ENCODE results near the gene MTHFD1L.

The MTHFD1L gene

DNA sequence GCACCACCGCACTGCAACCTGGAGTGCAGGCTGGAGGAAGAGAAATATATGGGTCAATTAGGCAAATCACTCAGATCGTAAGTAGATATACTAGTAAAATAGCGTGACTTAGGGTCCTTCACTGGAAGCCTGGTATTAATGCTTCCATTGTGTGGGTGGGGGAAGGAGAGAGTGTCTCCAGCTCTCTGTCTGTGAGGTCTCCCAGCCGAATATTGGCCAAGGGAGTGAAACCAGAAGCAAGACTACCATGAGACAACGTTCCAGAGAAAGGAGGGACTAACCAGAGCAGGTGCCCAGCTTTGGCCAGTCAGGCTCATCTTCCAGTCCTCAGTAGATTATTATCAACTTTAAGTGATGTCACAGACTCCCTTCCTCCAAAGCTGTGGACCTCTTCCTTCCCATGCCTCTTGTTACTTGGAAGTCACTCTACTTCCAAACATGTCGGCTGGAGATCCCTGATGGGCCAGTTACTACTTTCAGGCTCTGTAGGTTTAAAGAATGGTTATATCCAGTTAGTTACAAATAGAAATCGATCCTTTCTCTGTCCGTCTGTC lies 28.8 kb downstream of the MTHFD1L start:
- TF ChIP-seq, protein P1, sequence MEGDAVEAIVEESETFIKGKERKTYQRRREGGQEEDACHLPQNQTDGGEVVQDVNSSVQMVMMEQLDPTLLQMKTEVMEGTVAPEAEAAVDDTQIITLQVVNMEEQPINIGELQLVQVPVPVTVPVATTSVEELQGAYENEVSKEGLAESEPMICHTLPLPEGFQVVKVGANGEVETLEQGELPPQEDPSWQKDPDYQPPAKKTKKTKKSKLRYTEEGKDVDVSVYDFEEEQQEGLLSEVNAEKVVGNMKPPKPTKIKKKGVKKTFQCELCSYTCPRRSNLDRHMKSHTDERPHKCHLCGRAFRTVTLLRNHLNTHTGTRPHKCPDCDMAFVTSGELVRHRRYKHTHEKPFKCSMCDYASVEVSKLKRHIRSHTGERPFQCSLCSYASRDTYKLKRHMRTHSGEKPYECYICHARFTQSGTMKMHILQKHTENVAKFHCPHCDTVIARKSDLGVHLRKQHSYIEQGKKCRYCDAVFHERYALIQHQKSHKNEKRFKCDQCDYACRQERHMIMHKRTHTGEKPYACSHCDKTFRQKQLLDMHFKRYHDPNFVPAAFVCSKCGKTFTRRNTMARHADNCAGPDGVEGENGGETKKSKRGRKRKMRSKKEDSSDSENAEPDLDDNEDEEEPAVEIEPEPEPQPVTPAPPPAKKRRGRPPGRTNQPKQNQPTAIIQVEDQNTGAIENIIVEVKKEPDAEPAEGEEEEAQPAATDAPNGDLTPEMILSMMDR (conservative IDR thresholded peaks at IDR 0.05; ENCODE audit: low read depth, low read length) = no peak
- peak overlapping the region; percentile 89 for H3K4me2 ChIP-seq
- no peaks in the 10 kb centered on the region for H3K36me3 ChIP-seq (ENCODE audit: insufficient read depth)
- peaks cover 68% of the 10 kb centered on the region for H3K4me1 ChIP-seq (ENCODE audit: low read depth, poor library complexity, severe bottlenecking)
- no peaks in the 10 kb centered on the region for H3K27me3 ChIP-seq (ENCODE audit: insufficient read depth, low read depth)
- peak overlapping the region; percentile 72 for H3K27ac ChIP-seq
- H3K79me2 ChIP-seq (ENCODE audit: insufficient read depth, low read depth) = no peaks in the 10 kb centered on the region; the same call in 1 of the 2 replicates
- H3K9ac ChIP-seq = peak overlapping the region; percentile 45; the same call in 1 of the 2 replicates
- 0 out of 2 replicates have a peak, but pooled peaks cover 4% of the 10 kb centered on the region for H4K20me1 ChIP-seq (ENCODE audit: insufficient read depth)
- H3K4me3 ChIP-seq (IDR thresholded peaks at IDR 0.05; ENCODE audit: insufficient read depth, low read depth, low read length) = no peak overlapping the region
- H2AFZ ChIP-seq (ENCODE audit: low read depth) = no peak overlapping the region

DNA sequence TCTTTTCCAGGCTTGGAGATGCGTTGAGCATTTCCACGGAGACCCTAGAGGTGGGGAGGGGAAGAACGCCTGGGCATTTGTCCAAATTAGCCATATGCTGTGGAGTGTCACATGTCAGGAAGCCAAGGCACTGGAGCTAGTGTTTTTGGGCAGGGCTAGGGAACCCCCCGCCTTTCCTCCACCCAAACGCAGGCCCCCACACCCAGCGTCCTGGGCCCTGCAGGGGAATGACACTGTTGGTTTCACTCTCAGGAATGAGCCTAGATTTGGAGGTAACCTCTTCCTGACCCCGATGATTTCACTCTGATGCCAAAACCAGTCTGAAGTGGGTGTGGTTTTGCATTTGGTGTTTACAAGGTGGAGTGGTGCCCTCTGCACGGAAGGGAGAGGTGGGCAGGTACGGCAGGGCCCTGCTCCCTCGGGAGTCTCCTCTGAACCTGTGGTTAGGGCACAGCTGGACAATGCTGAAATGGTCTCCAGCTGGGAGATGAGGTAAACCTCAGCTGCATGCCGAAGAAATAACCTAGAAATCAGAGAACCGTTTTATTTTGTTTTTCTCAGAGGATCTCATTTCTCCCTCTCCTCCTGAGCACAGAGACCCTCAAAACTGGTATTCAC lies 29.5 kb downstream of the MTHFD1L start:
- Histone ChIP-seq H3K27me3 (ENCODE audit: insufficient read depth, low read depth) (no peaks in the 10 kb centered on the region), H3K4me3 (IDR thresholded peaks at IDR 0.05; ENCODE audit: insufficient read depth, low read depth, low read length) (no peak overlapping the region), H2AFZ (ENCODE audit: low read depth) (no peak overlapping the region), H3K27ac (peak overlapping the region; percentile 72), H3K79me2 (ENCODE audit: insufficient read depth, low read depth) (no peaks in the 10 kb centered on the region; the same call in 1 of the 2 replicates), H4K20me1 (ENCODE audit: insufficient read depth) (0 out of 2 replicates have a peak, but pooled peaks cover 4% of the 10 kb centered on the region), H3K4me2 (peak overlapping the region; percentile 89), H3K4me1 (ENCODE audit: low read depth, poor library complexity, severe bottlenecking) (peaks cover 68% of the 10 kb centered on the region), H3K9ac (peak overlapping the region; percentile 45; the same call in 1 of the 2 replicates), H3K36me3 (ENCODE audit: insufficient read depth) (no peaks in the 10 kb centered on the region)
- TF ChIP-seq, protein P1 (conservative IDR thresholded peaks at IDR 0.05; ENCODE audit: low read depth, low read length) = no peak

DNA sequence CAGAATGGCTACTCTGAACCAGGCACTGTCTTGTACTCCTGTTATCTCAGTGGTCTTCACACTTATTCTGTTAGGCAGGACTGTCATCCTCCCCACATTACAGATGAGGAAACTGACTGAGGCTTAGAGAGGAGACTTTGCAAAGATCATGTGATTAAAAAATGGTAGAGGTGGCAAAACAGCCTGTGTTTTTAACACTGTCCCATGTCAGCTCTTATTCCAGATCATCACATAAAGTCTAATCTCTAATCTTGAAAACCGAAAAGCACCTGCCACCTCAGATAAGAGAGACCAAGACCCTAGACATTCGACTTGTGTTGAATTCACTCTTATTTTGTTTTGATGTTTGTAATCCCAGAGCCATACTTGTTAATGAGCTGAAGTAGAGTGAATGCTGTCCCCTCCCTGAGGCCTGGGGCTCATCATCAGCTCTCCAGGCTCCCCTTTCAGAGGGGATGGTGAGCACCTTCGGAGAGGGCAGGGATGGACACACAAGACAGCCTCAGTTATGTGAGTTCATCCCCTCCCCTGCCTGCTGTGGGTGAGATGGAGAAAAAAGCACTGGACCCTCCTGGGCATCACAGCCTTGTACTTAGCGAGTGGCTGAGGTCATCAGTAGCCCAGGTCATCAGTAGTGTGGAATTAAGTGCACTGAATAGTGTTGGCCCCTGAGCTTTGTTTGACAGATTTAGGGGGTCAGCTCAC lies 30.6 kb downstream of the MTHFD1L start:
- no peaks in the 10 kb centered on the region for H3K27me3 ChIP-seq (ENCODE audit: insufficient read depth, low read depth)
- no peaks in the 10 kb centered on the region; the same call in 1 of the 2 replicates for H3K79me2 ChIP-seq (ENCODE audit: insufficient read depth, low read depth)
- H3K9ac ChIP-seq = no peak overlapping the region; the same call in 1 of the 2 replicates
- H4K20me1 ChIP-seq (ENCODE audit: insufficient read depth) = 0 out of 2 replicates have a peak, but pooled peaks cover 4% of the 10 kb centered on the region
- no peak overlapping the region for H3K4me3 ChIP-seq (IDR thresholded peaks at IDR 0.05; ENCODE audit: insufficient read depth, low read depth, low read length)
- peak overlapping the region; percentile 89 for H3K4me2 ChIP-seq
- no peak overlapping the region for H2AFZ ChIP-seq (ENCODE audit: low read depth)
- H3K4me1 ChIP-seq (ENCODE audit: low read depth, poor library complexity, severe bottlenecking) = peaks cover 68% of the 10 kb centered on the region
- peak overlapping the region; percentile 72; the same call in 1 of the 2 replicates for H3K27ac ChIP-seq
- H3K36me3 ChIP-seq (ENCODE audit: insufficient read depth) = no peaks in the 10 kb centered on the region
- TF ChIP-seq, protein P1 (conservative IDR thresholded peaks at IDR 0.05; ENCODE audit: low read depth, low read length) = no peak

DNA sequence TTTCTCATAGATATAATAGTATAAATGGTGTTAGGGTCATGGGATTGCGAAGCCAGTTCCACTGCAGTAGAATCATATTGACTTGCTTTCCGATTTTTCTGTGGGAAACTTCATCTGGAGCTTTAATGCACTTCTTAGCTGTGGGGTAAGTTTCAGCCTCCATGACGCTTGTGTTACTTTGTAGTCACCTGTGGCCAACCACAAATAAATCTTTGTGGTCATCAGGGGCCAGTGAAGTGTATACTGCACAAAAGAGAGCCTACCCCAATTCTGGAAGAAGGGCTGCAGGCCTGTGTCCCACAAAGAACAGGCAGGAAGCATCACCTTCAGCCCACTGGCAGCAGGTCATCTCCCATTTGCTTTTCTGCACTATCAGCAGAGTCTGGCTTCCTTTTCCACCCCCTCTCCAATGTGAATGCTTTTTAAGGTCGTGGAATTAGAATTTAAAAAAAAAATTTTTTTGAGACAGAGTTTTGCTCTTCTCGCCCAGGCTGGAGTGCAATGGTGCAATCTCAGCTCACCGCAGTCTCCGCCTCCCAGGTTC lies 32.0 kb downstream of the MTHFD1L start:
- TF ChIP-seq, protein P1 (conservative IDR thresholded peaks at IDR 0.05; ENCODE audit: low read depth, low read length) = no peak
- Histone ChIP-seq H3K27me3 (ENCODE audit: insufficient read depth, low read depth) (no peaks in the 10 kb centered on the region), H3K4me2 (peak overlapping the region; percentile 89), H3K4me3 (IDR thresholded peaks at IDR 0.05; ENCODE audit: insufficient read depth, low read depth, low read length) (no peak overlapping the region), H3K36me3 (ENCODE audit: insufficient read depth) (no peaks in the 10 kb centered on the region), H3K27ac (0 out of 2 replicates have a peak overlapping the region, but pooled peaks have one; percentile 1), H2AFZ (ENCODE audit: low read depth) (no peak overlapping the region), H3K4me1 (ENCODE audit: low read depth, poor library complexity, severe bottlenecking) (peaks cover 59% of the 10 kb centered on the region), H3K9ac (no peak overlapping the region), H4K20me1 (ENCODE audit: insufficient read depth) (0 out of 2 replicates have a peak, but pooled peaks cover 4% of the 10 kb centered on the region), H3K79me2 (ENCODE audit: insufficient read depth, low read depth) (no peaks in the 10 kb centered on the region; the same call in 1 of the 2 replicates)

Measured in KMS-11 (cell line).